ENCODE results near the gene P2RY6.

P2RY6 gene

GRCh38 chr11:73287400-73288101 lies 15.4 kb downstream of the P2RY6 start:
- Mint-ChIP-seq H3K36me3 (no peaks in the 10 kb centered on the region), H3K9me3 (no peaks in the 10 kb centered on the region), H3K27ac (peak overlapping the region; percentile 93), H3K4me3 (no peak overlapping the region), H3K27me3 (no peaks in the 10 kb centered on the region), H3K4me1 (peaks cover 21% of the 10 kb centered on the region)
- DNase-seq (ENCODE audit: low spot score in 2 of 2) (no peak), ATAC-seq (ENCODE audit: low read depth) (no peak)

GRCh38 chr11:73288192-73288872 lies 16.2 kb downstream of the P2RY6 start:
- DNase-seq (ENCODE audit: low spot score in 2 of 2) (no peak), ATAC-seq (ENCODE audit: low read depth) (peak; percentile 7)
- Mint-ChIP-seq H3K27ac (peak overlapping the region; percentile 93), H3K27me3 (peaks cover 3% of the 10 kb centered on the region), H3K4me1 (peaks cover 21% of the 10 kb centered on the region), H3K36me3 (no peaks in the 10 kb centered on the region), H3K9me3 (no peaks in the 10 kb centered on the region), H3K4me3 (no peak overlapping the region)

GRCh38 chr11:73288873-73289707 lies 17.0 kb downstream of the P2RY6 start:
- Mint-ChIP-seq H3K9me3 (no peaks in the 10 kb centered on the region), H3K36me3 (no peaks in the 10 kb centered on the region), H3K27me3 (peaks cover 3% of the 10 kb centered on the region), H3K4me3 (peak overlapping the region; percentile 71), H3K27ac (peak overlapping the region; percentile 93), H3K4me1 (peaks cover 19% of the 10 kb centered on the region)
- ATAC-seq (ENCODE audit: low read depth) (peak; percentile 93), DNase-seq (ENCODE audit: low spot score in 2 of 2) (peak; percentile 80 to 85)

GRCh38 chr11:73290536-73290935 lies 18.4 kb downstream of the P2RY6 start:
- Mint-ChIP-seq H3K4me1 (peaks cover 22% of the 10 kb centered on the region), H3K27me3 (peaks cover 5% of the 10 kb centered on the region), H3K9me3 (no peaks in the 10 kb centered on the region), H3K4me3 (no peak overlapping the region), H3K36me3 (no peaks in the 10 kb centered on the region), H3K27ac (no peak overlapping the region)
- ATAC-seq (ENCODE audit: low read depth) = no peak
- no peak for DNase-seq (ENCODE audit: low spot score in 2 of 2)

- DNase-seq (ENCODE audit: low spot score in 2 of 2) = no peak
- Mint-ChIP-seq H3K4me1 (peaks cover 23% of the 10 kb centered on the region), H3K27me3 (peaks cover 5% of the 10 kb centered on the region), H3K27ac (no peak overlapping the region), H3K4me3 (no peak overlapping the region), H3K36me3 (no peaks in the 10 kb centered on the region), H3K9me3 (no peaks in the 10 kb centered on the region)
- no peak for ATAC-seq (ENCODE audit: low read depth)
Measured at GRCh38 chr11:73291196-73291595, 19.1 kb downstream of the P2RY6 start.

- H3K36me3 Mint-ChIP-seq = no peaks in the 10 kb centered on the region
- H3K27ac Mint-ChIP-seq = no peak overlapping the region
- no peak for DNase-seq (ENCODE audit: low spot score in 2 of 2)
- H3K27me3 Mint-ChIP-seq = peaks cover 5% of the 10 kb centered on the region
- H3K4me1 Mint-ChIP-seq = peaks cover 23% of the 10 kb centered on the region
- H3K9me3 Mint-ChIP-seq = no peaks in the 10 kb centered on the region
- no peak overlapping the region for H3K4me3 Mint-ChIP-seq
- no peak for ATAC-seq (ENCODE audit: low read depth)
Measured at GRCh38 chr11:73291781-73292524, 19.8 kb downstream of the P2RY6 start.

- Mint-ChIP-seq H3K9me3 (no peaks in the 10 kb centered on the region), H3K27ac (no peak overlapping the region)
Measured at GRCh38 chr11:73292525-73292894, 20.4 kb downstream of the P2RY6 start.

GRCh38 chr11:73293356-73293936 lies 21.3 kb downstream of the P2RY6 start:
- H3K27me3 Mint-ChIP-seq = peaks cover 10% of the 10 kb centered on the region
- no peaks in the 10 kb centered on the region for H3K9me3 Mint-ChIP-seq
- DNase-seq (ENCODE audit: low spot score in 2 of 2) (no peak), ATAC-seq (ENCODE audit: low read depth) (no peak)
- no peak overlapping the region for H3K27ac Mint-ChIP-seq
- H3K36me3 Mint-ChIP-seq = no peaks in the 10 kb centered on the region
- H3K4me3 Mint-ChIP-seq = no peak overlapping the region
- H3K4me1 Mint-ChIP-seq = peaks cover 16% of the 10 kb centered on the region

More at GRCh38 chr11:73292525-73292894, 20.4 kb downstream of the P2RY6 start:
- no peak for ATAC-seq (ENCODE audit: low read depth)
- DNase-seq (ENCODE audit: low spot score in 2 of 2) = no peak
- Mint-ChIP-seq H3K36me3 (no peaks in the 10 kb centered on the region), H3K27me3 (peaks cover 5% of the 10 kb centered on the region), H3K4me3 (no peak overlapping the region), H3K4me1 (peaks cover 23% of the 10 kb centered on the region)

- DNase-seq (ENCODE audit: low spot score in 2 of 2) (no peak), ATAC-seq (ENCODE audit: low read depth) (no peak)
- Mint-ChIP-seq H3K4me1 (peaks cover 6% of the 10 kb centered on the region), H3K4me3 (no peak overlapping the region), H3K27ac (no peak overlapping the region), H3K9me3 (no peaks in the 10 kb centered on the region), H3K36me3 (no peaks in the 10 kb centered on the region), H3K27me3 (peaks cover 10% of the 10 kb centered on the region)
Measured at GRCh38 chr11:73294604-73295003, 22.5 kb downstream of the P2RY6 start.

GRCh38 chr11:73295241-73295995 lies 23.3 kb downstream of the P2RY6 start:
- peaks cover 11% of the 10 kb centered on the region for H3K27me3 Mint-ChIP-seq
- H3K36me3 Mint-ChIP-seq = no peaks in the 10 kb centered on the region
- H3K9me3 Mint-ChIP-seq = no peaks in the 10 kb centered on the region
- DNase-seq (ENCODE audit: low spot score in 2 of 2) (peak; percentile 83 to 88), ATAC-seq (ENCODE audit: low read depth) (peak; percentile 97)
- no peak overlapping the region for H3K27ac Mint-ChIP-seq
- H3K4me1 Mint-ChIP-seq = peaks cover 4% of the 10 kb centered on the region
- H3K4me3 Mint-ChIP-seq = no peak overlapping the region

- H3K27ac Mint-ChIP-seq = no peak overlapping the region
- no peaks in the 10 kb centered on the region for H3K36me3 Mint-ChIP-seq
- DNase-seq (ENCODE audit: low spot score in 2 of 2) (no peak), ATAC-seq (ENCODE audit: low read depth) (no peak)
- peaks cover 4% of the 10 kb centered on the region for H3K4me1 Mint-ChIP-seq
- H3K27me3 Mint-ChIP-seq = peaks cover 11% of the 10 kb centered on the region
- no peak overlapping the region for H3K4me3 Mint-ChIP-seq
- H3K9me3 Mint-ChIP-seq = no peaks in the 10 kb centered on the region
Measured at GRCh38 chr11:73295996-73296318, 23.8 kb downstream of the P2RY6 start.

- Mint-ChIP-seq H3K4me3 (no peak overlapping the region), H3K9me3 (no peaks in the 10 kb centered on the region), H3K4me1 (peaks cover 4% of the 10 kb centered on the region), H3K36me3 (no peaks in the 10 kb centered on the region), H3K27ac (no peak overlapping the region), H3K27me3 (peaks cover 11% of the 10 kb centered on the region)
- ATAC-seq (ENCODE audit: low read depth) = no peak
- no peak for DNase-seq (ENCODE audit: low spot score in 2 of 2)
Measured at GRCh38 chr11:73296501-73297230, 24.5 kb downstream of the P2RY6 start.
